A549 (cell line): ENCODE measurements around the gene PRSS8.

ENCODE experiments used
- HDAC2 ChIP-seq: fragments of 200-600 bp; sonication (generic); IDR thresholded peaks from 2 replicates; pipeline ENCODE4 v1.6.1; 2016
- MYC ChIP-seq: IDR thresholded peaks from 2 replicates; pipeline ENCODE4 v1.6.1; 2012; ENCODE audit warnings: mild to moderate bottlenecking, inconsistent platforms, low read length, improper control_type of control experiment, borderline replicate concordance
- NR3C1 ChIP-seq: fragments of >200 bp; sonication (Bioruptor Twin); formaldehyde crosslinking; IDR thresholded peaks from 3 replicates; pipeline ENCODE4 v1.6.1; 2017
- POLR2A ChIP-seq: IDR thresholded peaks from 2 replicates; pipeline ENCODE4 v1.6.1; 2012; ENCODE audit warnings: mild to moderate bottlenecking, low read length
- RAD21 ChIP-seq, 2 experiments: fragments of >200 bp in 1 of 2; sonication (Bioruptor Twin) in 1 of 2; formaldehyde crosslinking in 1 of 2; IDR thresholded peaks in 1 of 2; conservative IDR thresholded peaks in 1 of 2; 2 replicates in 1 of 2; 3 replicates in 1 of 2; pipeline ENCODE4 v1.6.1; 2012 to 2018; ENCODE audit warnings: inconsistent platforms in 1 of 2
- TF ChIP-seq, protein P1 (sequence below): fragments of >200 bp; sonication (Bioruptor Twin); formaldehyde crosslinking; IDR thresholded peaks from 3 replicates; pipeline ENCODE4 v1.5.1; 2016

DNA sequence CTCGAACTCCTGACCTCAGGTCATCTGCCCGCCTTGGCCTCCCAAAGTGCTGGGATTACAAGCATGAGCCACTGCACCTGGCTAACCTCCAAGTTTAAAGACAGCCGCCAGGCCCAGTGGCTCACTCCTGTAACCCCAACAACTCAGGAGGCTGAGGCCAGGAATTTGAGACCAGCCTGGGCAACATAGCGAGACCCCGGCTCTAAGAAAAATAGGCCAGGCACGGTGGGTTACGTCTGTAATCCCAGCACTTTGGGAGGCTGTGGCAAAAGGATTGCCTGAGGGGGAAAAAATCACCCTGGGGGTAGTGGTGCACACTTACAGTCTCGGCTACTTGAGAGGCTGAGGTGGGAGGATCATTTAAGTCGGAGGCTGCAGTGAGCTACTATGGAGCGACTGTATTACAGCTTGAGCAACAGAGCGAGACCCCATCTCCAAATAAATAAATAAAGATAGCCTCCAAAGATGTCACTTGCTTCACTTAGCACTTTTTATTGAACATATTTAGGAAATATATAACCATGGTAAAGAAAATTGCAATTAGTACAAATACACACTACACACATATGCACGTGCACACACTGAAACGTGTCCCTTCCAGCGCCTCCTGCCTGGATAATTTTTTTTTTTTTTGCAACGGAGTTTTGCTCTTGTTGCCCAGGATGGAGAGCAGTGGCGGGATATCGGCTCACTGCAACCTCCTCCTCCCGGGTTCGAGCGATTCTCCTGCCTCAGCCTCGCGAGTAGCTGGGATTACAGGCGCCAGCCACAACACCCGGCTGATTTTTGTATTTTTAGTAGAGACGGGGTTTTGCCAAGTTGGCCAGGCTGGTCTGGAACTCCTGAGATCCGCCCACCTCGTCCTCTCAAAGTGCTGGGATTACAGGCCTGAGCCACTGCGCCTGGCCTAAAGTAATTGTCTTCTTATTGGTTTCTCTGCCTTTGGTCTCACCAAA, 28.7 kb downstream of the PRSS8 start:
- TF ChIP-seq, protein P1, sequence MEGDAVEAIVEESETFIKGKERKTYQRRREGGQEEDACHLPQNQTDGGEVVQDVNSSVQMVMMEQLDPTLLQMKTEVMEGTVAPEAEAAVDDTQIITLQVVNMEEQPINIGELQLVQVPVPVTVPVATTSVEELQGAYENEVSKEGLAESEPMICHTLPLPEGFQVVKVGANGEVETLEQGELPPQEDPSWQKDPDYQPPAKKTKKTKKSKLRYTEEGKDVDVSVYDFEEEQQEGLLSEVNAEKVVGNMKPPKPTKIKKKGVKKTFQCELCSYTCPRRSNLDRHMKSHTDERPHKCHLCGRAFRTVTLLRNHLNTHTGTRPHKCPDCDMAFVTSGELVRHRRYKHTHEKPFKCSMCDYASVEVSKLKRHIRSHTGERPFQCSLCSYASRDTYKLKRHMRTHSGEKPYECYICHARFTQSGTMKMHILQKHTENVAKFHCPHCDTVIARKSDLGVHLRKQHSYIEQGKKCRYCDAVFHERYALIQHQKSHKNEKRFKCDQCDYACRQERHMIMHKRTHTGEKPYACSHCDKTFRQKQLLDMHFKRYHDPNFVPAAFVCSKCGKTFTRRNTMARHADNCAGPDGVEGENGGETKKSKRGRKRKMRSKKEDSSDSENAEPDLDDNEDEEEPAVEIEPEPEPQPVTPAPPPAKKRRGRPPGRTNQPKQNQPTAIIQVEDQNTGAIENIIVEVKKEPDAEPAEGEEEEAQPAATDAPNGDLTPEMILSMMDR = no peak
- no peak for TF ChIP-seq HDAC2
- no peak for TF ChIP-seq NR3C1
- TF ChIP-seq MYC = no peak
- TF ChIP-seq POLR2A = no peak
- TF ChIP-seq RAD21 (conservative IDR thresholded peaks at IDR 0.05 in 1 of 2, IDR thresholded peaks at IDR 0.05 in 1 of 2) = no peak
